Measurements from ENCODE around the gene PDZD2. TPM values are rescaled to one million over a fixed set of nuclear protein-coding genes. Genes with fewer than 3 reads are reported as not detected.

PDZD2 gene
- total RNA-seq, 2 donors from 2014 or later = 6.6 to 14.6 TPM

- TF ChIP-seq CTCF (conservative IDR thresholded peaks at IDR 0.05) = no peak
- H3K27me3 Mint-ChIP-seq (ENCODE audit: insufficient read depth) = no peaks in the 10 kb centered on the region
- no peak overlapping the region for H3K4me3 Mint-ChIP-seq
- no peak overlapping the region for H3K27ac ChIP-seq (ENCODE audit: low read depth, low read length)
- H3K27ac Mint-ChIP-seq = no peak overlapping the region
- H3K4me3 ChIP-seq (ENCODE audit: low read length) = no peak overlapping the region
- H3K36me3 ChIP-seq (ENCODE audit: control insufficient read depth, insufficient read depth, low read length) = no peaks in the 10 kb centered on the region
- no peak for DNase-seq
- H3K36me3 Mint-ChIP-seq (ENCODE audit: low read depth) = peaks cover 4% of the 10 kb centered on the region
- H3K9me3 Mint-ChIP-seq = no peaks in the 10 kb centered on the region
- WGBS, 2 experiments (ENCODE audit: insufficient coverage in 1 of 2, insufficient read length in 1 of 2) = 89 to 93% methylated on average over 3 of the region's 3 CpGs
- H3K9me3 ChIP-seq (ENCODE audit: control insufficient read depth, low read length) = no peaks in the 10 kb centered on the region
- H3K9ac ChIP-seq (ENCODE audit: extremely low read depth, low read length, poor library complexity, severe bottlenecking) = no peak overlapping the region
- no peaks in the 10 kb centered on the region for H3K27me3 ChIP-seq (ENCODE audit: control insufficient read depth, insufficient read depth, low read length, poor library complexity, severe bottlenecking)
- H3K4me1 Mint-ChIP-seq = peaks cover 7% of the 10 kb centered on the region
- H3K4me1 ChIP-seq (ENCODE audit: control insufficient read depth, insufficient read depth, low read length) = no peaks in the 10 kb centered on the region
Observed at GRCh38 chr5:31921852-31922305, 282.9 kb downstream of the PDZD2 start.

- DNase-seq = no peak
- WGBS, 2 experiments (ENCODE audit: insufficient coverage in 1 of 2, insufficient read length in 1 of 2) = 95% methylated on average over 4 to 5 of the region's 5 CpGs
- Mint-ChIP-seq H3K4me1 (peaks cover 7% of the 10 kb centered on the region), H3K36me3 (ENCODE audit: low read depth) (peaks cover 4% of the 10 kb centered on the region), H3K27ac (no peak overlapping the region), H3K27me3 (ENCODE audit: insufficient read depth) (no peaks in the 10 kb centered on the region), H3K4me3 (no peak overlapping the region), H3K9me3 (no peaks in the 10 kb centered on the region)
- Histone ChIP-seq H3K27me3 (ENCODE audit: control insufficient read depth, insufficient read depth, low read length, poor library complexity, severe bottlenecking) (no peaks in the 10 kb centered on the region), H3K9me3 (ENCODE audit: control insufficient read depth, low read length) (no peaks in the 10 kb centered on the region), H3K4me1 (ENCODE audit: control insufficient read depth, insufficient read depth, low read length) (no peaks in the 10 kb centered on the region), H3K27ac (ENCODE audit: low read depth, low read length) (no peak overlapping the region), H3K4me3 (ENCODE audit: low read length) (no peak overlapping the region), H3K36me3 (ENCODE audit: control insufficient read depth, insufficient read depth, low read length) (no peaks in the 10 kb centered on the region), H3K9ac (ENCODE audit: extremely low read depth, low read length, poor library complexity, severe bottlenecking) (no peak overlapping the region)
- TF ChIP-seq CTCF (conservative IDR thresholded peaks at IDR 0.05) = no peak
Observed at GRCh38 chr5:31924005-31924404, 285.1 kb downstream of the PDZD2 start.

- no peak overlapping the region for H3K9ac ChIP-seq (ENCODE audit: extremely low read depth, low read length, poor library complexity, severe bottlenecking)
- no peak overlapping the region for H3K27ac Mint-ChIP-seq
- no peaks in the 10 kb centered on the region for H3K9me3 ChIP-seq (ENCODE audit: control insufficient read depth, low read length)
- H3K4me3 Mint-ChIP-seq = no peak overlapping the region
- no peak for TF ChIP-seq CTCF (conservative IDR thresholded peaks at IDR 0.05)
- H3K36me3 Mint-ChIP-seq (ENCODE audit: low read depth) = no peaks in the 10 kb centered on the region
- no peak overlapping the region for H3K4me3 ChIP-seq (ENCODE audit: low read length)
- no peak for DNase-seq
- no peaks in the 10 kb centered on the region for H3K27me3 Mint-ChIP-seq (ENCODE audit: insufficient read depth)
- no peaks in the 10 kb centered on the region for H3K36me3 ChIP-seq (ENCODE audit: control insufficient read depth, insufficient read depth, low read length)
- no peak overlapping the region for H3K27ac ChIP-seq (ENCODE audit: low read depth, low read length)
- no peaks in the 10 kb centered on the region for H3K9me3 Mint-ChIP-seq
- peaks cover 18% of the 10 kb centered on the region for H3K4me1 Mint-ChIP-seq
- H3K4me1 ChIP-seq (ENCODE audit: control insufficient read depth, insufficient read depth, low read length) = no peaks in the 10 kb centered on the region
- WGBS, 2 experiments (ENCODE audit: insufficient coverage in 1 of 2, insufficient read length in 1 of 2) = 93% methylated on average over 2 to 4 of the region's 4 CpGs
- no peaks in the 10 kb centered on the region for H3K27me3 ChIP-seq (ENCODE audit: control insufficient read depth, insufficient read depth, low read length, poor library complexity, severe bottlenecking)
Observed at GRCh38 chr5:31931874-31932273, 292.9 kb downstream of the PDZD2 start.
